Lower leg skin (tissue), 4 donors: Measurements from ENCODE around the gene CRTC3. TPM values are rescaled to one million over a fixed set of nuclear protein-coding genes. Genes with fewer than 3 reads are reported as not detected.

Experiments used
- DNase-seq, 2 donors: peaks; one replicate each; pipeline ENCODE4 v3.0.0-alpha.2; 2019; ENCODE audit warnings: low spot score in 2 of 2
- H3K4me3 ChIP-seq: fragments of 200-600 bp; sonication (generic); 2 replicates; pipeline ENCODE4 v1.5.1; 2017; ENCODE audit warnings: mild to moderate bottlenecking, low read depth; ENCODE audit not compliant: poor library complexity, severe bottlenecking
- CTCF ChIP-seq, 3 donors: fragments of 450-650 bp; IDR thresholded peaks; one replicate each; pipeline ENCODE4 v1.5.1; 2016; ENCODE audit warnings: antibody characterized with exemption in 3 of 3, mild to moderate bottlenecking in 3 of 3, moderate library complexity in 2 of 3
- POLR2A ChIP-seq, 2 donors: fragments of 450-650 bp; IDR thresholded peaks; one replicate each; pipeline ENCODE4 v1.6.1; 2016 to 2017; ENCODE audit warnings: antibody characterized with exemption in 2 of 2, mild to moderate bottlenecking in 1 of 2, moderate library complexity in 1 of 2
- WGBS, 2 donors: methylation state at CpG; one replicate each; pipeline ENCODE4 v1.1.5; 2018; 5-methylcytosine and 5-hydroxymethylcytosine counted together
- intact Hi-C: fragments of 100-400 bp; cut with DNase I; formaldehyde crosslinking; loops from one replicate; pipeline ENCODE4 v1.15.0; 2023; ENCODE audit warnings: low total_unique reads
- total RNA-seq, 4 donors: library from RNA; depleted of rRNA; stranded (reverse); fragments of >200 nt; gene quantifications; one replicate each; pipeline ENCODE4 v1.1.0, GENCODE V29; 2016

CRTC3 gene
- total RNA-seq, 4 donors from 2014 or later = 27.3 to 32.5 (median 28.9) TPM

GRCh38 chr15:90593499-90594158 is 63.9 kb downstream of the CRTC3 start:
- intact Hi-C loops = no loop called here
- H3K4me3 ChIP-seq = no peak overlapping the region
- DNase-seq = peak in 1 of 2 donors; percentile 82
- WGBS, 2 donors = 84 to 88% methylated on average over 10 of the region's 10 CpGs
- TF ChIP-seq POLR2A (IDR thresholded peaks at IDR 0.05) (no peak), CTCF (IDR thresholded peaks at IDR 0.05) (no peak)

- 7 to 9% methylated on average over 10 of the region's 10 CpGs for WGBS, 2 donors
- intact Hi-C loops = no loop called here
- H3K4me3 ChIP-seq = no peak overlapping the region
- peak; percentile 88 to 96 for DNase-seq
- TF ChIP-seq CTCF (IDR thresholded peaks at IDR 0.05) = no peak
- no peak for TF ChIP-seq POLR2A (IDR thresholded peaks at IDR 0.05)
Measured at GRCh38 chr15:90594301-90594738, 64.6 kb downstream of the CRTC3 start.

- intact Hi-C loops = no loop called here
- no peak overlapping the region for H3K4me3 ChIP-seq
- WGBS, 2 donors = 84 to 89% methylated on average over 7 of the region's 7 CpGs
- TF ChIP-seq CTCF (IDR thresholded peaks at IDR 0.05) = no peak
- no peak for TF ChIP-seq POLR2A (IDR thresholded peaks at IDR 0.05)
- peak in 1 of 2 donors; percentile 67 for DNase-seq
Measured at GRCh38 chr15:90595763-90596155, 66.0 kb downstream of the CRTC3 start.

GRCh38 chr15:90596943-90597342 is 67.2 kb downstream of the CRTC3 start:
- H3K4me3 ChIP-seq = no peak overlapping the region
- intact Hi-C loops = no loop called here
- no peak for TF ChIP-seq POLR2A (IDR thresholded peaks at IDR 0.05)
- TF ChIP-seq CTCF (IDR thresholded peaks at IDR 0.05) = no peak
- WGBS, 2 donors = 64 to 66% methylated on average over 6 of the region's 6 CpGs
- DNase-seq = peak in 1 of 2 donors; percentile 75

- intact Hi-C loops = no loop called here
- WGBS, 2 donors = 86 to 90% methylated on average over 2 of the region's 2 CpGs
- DNase-seq = no peak
- H3K4me3 ChIP-seq = no peak overlapping the region
- TF ChIP-seq POLR2A (IDR thresholded peaks at IDR 0.05) (no peak), CTCF (IDR thresholded peaks at IDR 0.05) (no peak)
Measured at GRCh38 chr15:90597577-90597976, 67.9 kb downstream of the CRTC3 start.
